Amygdala (tissue), 56 donors: ENCODE data around the gene PMEPA1.

Experiments used
- DNase-seq, 56 donors: peaks; one replicate each; lab custom pipeline; 2025; lab: John Stamatoyannopoulos, UW

The PMEPA1 gene

DNA sequence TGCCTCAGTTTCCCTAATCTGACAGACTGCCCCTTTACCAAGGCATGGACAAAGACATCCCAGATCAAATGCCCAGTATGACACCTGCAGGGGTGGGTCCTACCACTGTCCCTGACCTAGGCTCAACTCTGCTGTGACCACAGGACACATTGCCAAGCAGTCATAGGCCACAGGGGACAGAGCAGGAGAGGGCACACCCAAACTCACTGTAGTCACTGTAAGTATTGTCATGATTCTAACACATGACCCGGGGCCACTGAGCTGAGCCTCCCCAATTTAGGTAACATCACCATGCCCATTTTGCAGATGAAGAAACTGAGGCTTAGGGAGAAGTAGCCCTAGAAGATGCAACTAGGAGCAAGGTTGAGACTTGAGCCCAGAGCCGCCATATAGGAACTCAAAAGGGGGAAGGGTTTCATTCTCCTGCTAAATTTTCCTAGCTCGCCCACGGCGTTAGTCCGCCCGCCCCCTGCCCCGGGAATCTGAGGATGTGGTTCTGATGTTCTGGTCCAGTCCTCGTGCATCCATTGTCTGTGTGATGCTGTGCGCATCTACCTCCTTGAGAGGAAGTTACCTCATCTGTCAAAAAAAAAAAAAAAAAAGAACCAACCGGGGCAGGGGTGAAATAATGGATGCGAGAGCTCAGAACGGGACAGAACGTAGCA is 44.8 kb downstream of the PMEPA1 start:
- DNase-seq, result no peak

DNA sequence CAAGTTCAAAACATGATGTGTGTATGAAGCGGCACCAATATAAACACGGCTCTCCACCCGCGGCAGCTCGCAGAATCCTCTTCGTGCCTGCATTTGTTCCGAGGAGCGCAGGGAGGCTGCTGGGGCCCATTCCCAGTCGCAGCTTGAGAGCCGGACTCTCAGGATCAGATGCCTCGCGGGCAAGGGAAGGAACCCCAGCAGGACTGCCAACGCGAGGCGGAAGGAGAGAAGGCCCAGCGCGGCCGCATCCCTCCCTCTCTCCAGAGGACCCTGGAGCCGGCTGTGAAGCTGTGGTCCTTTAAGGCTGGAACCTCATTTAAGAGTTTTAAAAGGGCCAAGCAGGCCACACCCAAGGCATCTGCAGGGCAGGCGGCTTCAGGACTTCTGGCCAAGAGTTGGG is 45.3 kb downstream of the PMEPA1 start:
- no peak for DNase-seq

DNA sequence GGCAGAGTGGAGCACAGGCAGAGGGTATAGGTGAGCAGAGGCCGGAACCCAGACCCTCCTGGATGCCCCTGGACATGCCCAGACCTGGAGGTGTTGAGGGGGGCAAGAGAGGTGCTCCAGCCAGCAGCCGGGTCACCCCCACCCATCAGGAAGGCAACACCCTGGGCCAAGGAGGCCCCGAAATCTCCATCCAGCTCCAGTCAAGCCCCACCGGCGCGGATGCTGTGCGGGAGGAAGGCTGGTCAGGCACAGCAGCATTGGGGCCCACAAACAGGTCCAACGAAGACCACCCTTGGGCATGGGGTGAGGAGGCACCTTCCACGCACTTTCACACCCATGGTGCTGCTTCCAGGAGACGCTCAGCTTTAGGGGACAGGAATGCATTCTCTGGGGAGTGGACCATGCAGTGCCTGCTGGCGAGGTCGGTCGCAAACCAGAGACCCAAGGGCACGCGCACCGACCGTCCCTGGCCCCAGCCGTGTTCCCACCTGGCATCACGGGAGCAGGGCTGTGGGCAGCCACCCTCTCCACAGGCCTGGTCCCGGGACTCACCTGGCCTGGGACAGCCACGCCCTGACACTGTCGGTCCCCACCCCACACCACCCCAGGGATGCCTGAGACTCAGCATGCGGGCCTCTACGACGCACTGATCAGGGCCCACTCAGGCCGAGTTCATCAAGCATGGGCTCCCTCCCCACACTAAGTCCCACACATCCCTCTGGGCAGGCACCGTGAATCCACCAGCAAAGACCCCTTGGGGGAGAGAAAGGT is 45.9 kb downstream of the PMEPA1 start:
- DNase-seq, result no peak

DNA sequence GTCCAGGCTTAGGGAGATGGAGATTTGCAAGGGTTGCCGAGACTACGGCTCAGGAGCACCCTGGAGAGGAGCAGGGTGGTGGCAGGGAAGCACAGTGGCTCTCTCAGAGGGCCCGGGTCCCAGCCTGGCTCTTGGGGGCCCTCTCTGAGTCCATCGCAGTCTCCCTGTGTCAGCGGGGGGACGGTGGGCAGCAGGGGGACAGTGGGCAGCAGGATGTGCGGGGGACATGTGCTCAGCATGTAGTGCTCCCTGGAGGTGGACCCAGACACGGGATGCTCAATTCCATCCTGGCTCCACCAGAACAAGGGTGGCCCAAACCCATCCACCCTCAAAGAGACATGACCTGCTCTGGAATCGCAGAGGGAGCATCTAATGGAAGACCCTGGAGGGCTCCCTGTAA is 46.6 kb downstream of the PMEPA1 start:
- no peak for DNase-seq

DNA sequence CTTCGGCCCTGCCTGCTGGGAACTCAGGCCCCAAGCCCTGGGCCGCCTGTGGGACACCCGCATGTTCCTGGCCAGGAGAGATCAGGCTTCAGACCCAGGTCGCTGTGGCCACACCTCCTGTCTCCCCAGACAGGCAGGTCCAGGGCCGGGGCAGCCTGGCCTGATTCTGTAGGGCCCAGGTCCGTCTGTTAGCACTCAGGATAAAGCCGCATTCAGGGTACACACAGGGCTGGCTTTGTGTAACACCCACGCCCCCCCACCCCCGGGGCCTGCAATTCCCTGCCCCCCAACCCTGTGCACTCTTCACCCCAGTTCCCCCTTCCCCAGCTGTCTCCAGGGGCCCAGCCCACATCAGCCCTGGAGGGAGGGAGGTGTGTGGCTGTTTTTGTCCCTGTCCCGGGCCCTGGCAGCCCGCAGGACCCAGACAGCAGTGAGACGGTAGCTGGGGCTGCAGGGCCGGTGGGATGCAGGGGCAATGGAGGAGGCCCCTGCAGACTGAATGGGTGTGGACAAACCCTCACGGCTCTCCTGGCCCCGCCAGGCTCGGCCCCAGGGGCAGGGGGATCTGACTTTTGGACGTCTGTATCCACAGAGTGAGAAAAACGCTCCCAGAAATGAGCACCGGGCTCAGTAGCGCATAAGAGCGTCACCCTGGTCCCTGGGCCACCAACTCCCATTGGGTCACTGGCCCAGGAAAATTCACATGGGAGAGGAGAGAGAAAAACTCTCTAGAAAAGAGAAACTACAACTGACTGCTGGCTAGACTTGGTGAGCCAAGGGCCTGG is 47.2 kb downstream of the PMEPA1 start:
- no peak for DNase-seq

DNA sequence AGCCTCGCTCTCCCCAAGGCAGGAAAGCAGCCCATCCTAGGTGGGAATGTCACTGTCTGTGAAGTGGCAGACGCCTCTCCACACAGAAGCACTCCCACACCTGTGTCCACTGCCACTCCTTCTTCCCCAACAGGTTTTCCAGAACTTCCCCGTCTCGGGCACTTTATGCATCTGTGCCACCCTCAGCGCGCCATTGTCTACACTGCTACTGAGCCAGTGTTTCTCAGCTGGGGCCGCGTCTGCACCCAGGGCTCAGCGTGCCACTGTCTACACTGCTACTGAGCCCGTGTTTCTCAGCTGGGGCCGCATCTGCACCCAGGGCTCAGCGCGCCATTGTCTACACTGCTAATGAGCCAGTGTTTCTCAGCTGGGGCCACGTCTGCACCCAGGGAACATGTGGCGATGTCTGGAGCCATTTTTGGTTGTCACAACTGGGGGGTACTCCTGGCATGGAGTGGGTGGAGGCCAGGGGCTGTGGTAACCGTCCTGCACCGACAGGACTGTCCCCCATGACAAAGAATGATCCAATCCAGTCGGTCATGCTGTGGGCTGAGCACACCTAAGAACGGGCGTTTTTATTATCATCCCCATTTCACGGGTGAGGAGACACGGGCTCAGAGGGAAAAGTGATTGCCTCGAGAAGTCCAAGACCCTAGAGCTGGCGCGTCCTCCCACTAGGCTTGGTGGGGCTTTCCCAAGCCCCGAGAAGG is 47.9 kb downstream of the PMEPA1 start:
- no peak for DNase-seq

DNA sequence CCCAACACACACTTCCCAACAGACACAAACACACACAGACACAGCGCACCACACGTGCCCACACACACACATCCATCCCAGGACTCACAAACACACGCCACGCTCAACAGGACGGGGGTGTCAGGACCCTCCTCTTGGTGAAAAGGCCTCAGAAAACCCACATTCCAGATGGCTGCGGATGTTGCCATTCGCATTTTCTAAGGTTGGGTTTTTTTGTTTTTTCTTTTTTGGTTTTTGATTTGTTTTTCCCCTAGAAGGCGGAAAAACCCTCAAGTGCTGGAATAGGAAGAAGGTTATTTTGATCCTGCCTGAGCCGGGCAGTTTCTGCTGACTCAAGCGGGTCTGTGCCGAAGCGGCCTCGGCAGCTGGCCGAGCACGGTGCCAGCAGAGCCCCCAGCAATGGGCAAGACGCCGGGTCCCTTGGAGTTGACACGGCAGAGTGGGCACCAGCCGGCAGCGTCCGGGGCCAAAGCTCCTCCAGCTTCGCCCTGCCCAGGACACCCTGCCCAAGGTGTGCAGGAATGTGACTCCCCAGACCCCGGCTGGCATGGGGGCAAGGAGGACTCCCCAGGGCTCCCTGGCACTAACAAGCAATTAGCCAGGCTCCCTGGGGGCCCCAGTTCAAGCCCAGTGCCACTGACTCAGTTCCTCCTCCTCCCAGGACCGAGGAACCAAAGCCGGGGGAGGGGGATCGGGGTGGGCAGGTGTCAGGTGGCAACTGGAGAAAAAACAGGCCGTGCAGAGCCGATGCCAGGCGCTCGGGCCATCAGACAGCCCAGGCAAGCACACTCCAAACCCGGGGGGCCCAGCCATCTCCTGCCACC is 48.7 kb downstream of the PMEPA1 start:
- peak in 6 of 56 donors; percentile 21 to 41 (median 30) for DNase-seq

DNA sequence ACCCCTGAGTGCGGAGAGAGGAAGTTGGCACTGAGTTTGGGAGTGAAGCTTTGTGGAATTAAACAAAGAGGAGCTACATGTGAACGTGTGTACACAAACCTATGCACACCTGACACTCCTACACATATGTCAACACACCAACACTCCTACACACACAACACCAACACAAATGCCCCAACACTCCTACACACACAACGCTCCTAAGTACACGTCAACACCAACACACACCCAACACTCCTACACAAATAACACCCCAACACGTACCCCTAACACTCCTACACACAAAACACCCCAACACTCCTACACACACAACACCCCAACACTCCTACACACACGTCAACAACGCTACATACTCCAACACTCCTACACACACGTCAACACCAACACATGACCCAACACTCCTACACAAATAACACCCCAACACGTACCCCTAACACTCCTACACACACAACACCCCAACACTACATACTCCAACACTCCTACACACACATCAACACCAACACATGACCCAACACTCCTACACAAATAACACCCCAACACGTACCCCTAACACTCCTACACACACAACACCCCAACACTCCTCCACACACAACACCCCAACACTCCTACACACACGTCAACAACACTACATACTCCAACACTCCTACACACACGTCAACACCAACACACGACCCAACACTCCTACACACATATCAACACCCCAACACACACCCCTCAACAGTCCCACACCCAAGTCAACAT is 49.5 kb downstream of the PMEPA1 start:
- DNase-seq, result no peak

DNA sequence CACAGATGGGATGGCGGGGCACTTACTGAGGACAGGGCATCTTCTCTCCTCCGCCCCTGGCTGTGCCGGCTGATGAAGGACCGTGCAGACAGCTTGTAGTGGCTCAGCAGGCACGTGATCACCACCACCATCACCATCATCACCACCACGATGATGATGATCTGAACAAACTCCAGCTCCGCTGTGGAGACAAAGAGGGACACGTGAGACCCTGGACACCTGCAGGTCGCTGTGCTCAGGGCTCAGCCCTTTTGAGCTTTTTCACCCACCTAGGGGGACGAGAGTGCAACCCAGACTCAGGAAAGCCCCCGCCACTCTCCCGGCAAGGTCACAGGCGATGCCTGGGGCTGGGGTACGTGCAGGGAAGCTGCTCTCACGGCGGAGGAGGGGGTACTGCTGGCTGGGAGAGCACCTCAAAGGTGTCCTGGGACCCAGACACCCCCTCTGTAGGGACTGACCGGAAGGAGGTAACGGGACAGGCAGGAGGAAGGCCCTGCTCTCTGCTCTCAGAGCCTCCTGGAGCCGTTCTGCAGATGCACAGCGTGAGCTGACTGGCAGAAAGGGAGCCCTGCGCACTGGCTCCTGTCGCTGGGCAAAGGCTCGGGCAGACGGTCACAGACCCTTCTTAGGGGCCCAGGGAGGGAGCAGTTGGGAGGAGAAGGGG is 50.2 kb downstream of the PMEPA1 start:
- DNase-seq, result no peak

DNA sequence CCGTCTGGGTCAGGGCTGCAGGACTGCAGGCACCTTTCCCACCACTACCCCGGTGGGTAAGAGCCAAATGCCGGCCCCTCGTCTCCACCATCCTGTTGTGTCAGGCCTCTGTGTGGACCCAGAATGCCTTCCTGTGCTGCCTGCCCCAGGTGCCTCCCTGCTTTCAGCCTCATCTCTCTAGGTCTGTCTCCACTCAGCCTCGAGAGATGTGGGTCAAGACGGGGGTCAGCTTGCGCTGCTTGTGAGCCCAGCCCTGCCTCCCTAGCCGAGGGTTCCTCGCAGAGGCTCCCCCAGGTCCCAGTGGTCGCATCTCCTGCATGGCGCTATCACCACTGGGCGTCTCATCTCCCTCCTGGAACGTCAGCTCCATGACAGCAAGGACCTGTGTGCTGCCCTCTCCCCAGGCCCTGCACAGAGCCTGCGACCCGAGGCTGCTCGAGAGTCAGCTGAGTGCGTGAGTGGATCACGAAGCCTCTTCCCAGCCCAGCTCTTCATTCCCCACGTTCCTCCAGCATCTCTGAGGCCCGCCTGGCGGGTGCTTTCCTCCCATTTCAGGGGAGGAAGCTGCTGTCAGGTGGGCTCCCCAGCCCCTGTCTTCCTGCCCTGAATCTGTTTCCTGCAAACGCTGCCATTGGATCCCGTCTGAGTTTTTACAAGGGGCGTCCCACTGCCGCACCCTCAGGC is 50.8 kb downstream of the PMEPA1 start:
- no peak for DNase-seq

DNA sequence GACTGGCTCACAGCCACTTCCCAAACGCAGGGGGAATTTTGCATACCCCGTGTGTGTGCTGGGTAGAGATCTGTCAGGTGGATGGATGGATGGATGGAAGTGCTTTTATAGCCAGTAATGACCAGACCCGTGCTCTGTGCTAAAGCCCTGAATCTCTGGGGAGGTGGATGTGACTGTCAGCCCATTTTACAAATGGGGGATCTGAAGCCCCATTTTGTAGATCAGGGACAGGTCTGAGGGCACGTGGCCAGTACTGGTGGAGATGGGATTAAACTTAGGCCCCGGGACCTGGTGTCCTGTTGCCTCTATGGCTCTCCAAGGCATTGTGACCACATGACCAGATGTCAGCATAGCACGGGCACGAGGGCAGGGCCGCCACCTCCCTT is 51.4 kb downstream of the PMEPA1 start:
- no peak for DNase-seq

DNA sequence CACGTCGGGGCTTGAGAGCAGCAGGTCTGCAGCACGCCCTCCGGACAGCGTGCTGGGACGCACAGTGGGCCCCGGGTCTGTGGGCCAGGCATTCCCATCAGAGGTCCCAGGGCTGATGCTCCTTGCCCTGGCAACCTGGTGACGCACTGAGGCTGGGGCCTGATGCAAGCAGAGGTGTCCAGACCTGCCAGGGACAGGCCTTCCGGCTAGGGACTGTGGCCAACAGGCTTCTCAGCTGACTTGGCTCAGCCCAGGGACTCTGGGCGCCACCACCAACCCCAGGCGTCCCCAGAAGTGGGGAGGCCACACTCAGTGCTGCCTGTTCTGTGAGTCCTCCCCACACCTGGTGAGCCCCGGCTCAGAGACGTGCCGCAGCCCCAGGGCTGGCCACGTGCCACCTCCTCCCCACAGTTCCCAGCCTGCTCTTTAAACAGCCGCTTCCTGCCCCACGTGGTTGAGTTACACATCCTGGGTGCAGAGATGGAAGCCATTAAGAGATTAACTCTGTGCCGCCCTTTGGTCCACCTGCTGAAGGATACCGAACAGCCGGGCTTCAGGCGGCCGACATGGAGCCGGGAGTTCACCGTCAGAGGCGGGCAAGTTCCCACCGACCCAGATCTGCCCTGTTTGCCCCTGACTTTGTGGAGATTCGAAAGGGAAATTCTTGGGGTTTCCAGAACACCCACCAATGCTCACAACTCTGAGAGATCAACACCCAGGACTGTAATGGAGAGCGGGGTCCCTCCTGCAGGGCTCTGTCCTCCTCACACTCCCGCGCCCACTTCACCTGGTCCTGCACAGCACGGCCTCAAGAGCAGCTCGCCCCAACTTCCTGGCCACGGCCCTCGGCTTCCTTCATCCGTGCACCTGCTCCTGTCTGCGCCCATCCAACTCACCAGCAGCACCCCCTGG is 52.0 kb downstream of the PMEPA1 start:
- DNase-seq, result peak in 4 of 56 donors; percentile 18 to 60 (median 36)

DNA sequence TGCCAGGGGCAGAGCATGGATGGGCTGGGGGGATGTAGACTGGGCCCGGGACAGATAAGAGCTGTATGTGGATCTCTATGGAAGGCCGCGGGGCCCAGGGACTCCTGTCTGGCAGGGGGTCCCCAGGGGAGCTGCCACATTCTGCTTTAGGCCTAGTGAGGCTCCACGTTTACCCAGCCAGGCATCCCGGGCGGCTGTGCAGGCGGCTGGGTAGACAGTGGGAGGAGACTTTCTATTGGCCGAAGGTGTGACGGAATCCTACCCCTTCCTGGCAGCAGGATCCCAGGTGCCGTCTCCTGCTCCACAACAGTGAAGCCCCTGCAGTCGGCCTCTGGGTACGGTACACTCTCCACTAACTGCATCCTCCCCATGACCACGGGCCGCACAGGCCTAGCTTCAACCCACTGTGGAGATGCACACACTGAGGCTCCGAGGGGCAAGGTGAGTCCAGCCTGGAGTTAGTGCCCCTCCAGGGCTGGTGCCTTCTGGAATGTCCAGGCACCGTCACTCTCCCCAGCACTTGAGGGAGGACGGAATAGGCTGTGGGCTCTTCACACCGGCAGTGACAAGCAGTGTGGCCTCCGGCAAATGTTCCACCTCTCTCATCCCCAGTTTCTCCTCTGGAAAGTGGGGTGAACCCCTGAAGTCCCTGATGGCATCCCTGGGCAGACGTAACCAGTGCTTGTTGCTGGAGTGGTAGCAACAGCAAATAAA is 52.8 kb downstream of the PMEPA1 start:
- no peak for DNase-seq

DNA sequence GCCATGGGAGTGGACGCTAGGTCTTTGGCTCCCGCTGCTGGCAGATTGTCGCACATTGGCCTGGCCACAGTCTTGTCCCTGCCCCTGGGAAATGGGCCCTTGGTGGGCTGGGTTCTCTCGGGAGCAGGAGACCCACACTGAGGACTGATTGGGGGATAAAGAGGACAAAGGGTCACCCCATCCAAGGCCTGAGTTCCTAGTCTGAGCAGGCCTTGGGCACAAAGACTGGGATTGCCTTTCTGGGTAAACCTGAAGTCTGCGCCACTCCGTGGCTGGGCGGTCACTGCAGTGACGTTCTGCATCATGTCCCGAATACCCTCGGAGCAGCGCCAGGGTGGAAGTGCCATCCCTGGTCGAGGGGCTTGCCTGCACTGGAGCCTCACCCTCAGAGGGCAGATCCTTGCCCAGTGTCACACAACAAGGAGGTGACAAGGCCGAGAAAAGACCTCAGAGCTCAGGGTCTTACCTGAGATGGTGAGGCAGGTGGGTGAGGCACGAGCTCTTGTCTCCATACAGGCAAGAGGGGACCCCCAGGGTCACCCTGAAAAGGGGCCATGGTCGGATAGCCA is 53.5 kb downstream of the PMEPA1 start:
- no peak for DNase-seq

DNA sequence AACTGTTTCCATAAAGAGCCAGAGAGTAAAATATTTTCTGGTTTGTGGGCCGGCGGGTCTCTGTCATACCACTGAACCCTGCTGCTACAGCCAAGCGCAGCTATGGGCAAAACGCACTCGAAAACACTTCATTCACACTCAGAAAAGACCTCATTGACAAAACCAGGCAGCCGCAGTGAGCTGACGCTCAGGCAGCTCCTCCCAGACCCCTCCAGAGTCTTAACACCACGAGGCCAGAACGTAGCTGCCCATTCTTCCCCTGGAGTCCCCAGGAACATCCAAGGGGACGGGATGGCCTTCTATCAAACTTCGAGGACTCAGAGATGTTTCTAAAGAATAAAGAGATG is 54.0 kb downstream of the PMEPA1 start:
- DNase-seq, result no peak
